HepG2 (cell line): Measurements from ENCODE around the gene SRBD1. TPM values are rescaled to one million over a fixed set of nuclear protein-coding genes. Genes with fewer than 3 reads are reported as not detected.

Source experiments
- ATAC-seq: fragments of 200-7000 bp; cut with Tn5 transposase; 3 replicates; pipeline ENCODE4 v1.9.1; 2020; ENCODE audit warnings: mild to moderate bottlenecking, moderate library complexity
- BruUV-seq: library from RNA; stranded (reverse); fragments of 400-500 nt; replicated peaks from 2 replicates; lab custom pipeline; 2021; lab: Mats Ljungman, UMichigan
- CTCF ChIA-PET: fragments of 300-600 bp; formaldehyde crosslinking; extraction: SDS; loops from one replicate; lab custom pipeline; 2021; ENCODE audit warnings: low total read pairs, inconsistent platforms, low intra/inter-chr PET ratio; lab: Yijun Ruan, JAX
- POLR2A ChIA-PET: fragments of 350-600 bp; sonication (Branson Sonifier 250); formaldehyde crosslinking; loops from one replicate; lab custom pipeline; 2020; ENCODE audit warnings: antibody characterized with exemption, inconsistent platforms; lab: Yijun Ruan, JAX
- DNase-seq: peaks from one replicate; pipeline ENCODE4 v3.0.0-alpha.2; 2015; ENCODE audit warnings: low spot score
- FAIRE-seq: peaks from 3 replicates; lab custom pipeline; 2011; peaks lifted over from hg19 to GRCh38; lab: Jason Lieb, UNC
- H2AFZ ChIP-seq: one replicate; pipeline ENCODE4 v1.6.1; 2011; ENCODE audit warnings: low read length, inconsistent platforms
- H3K27ac ChIP-seq: fragments of 300-600 bp; 3 replicates; pipeline ENCODE4 v1.8.0; 2011; ENCODE audit warnings: mixed run types, mild to moderate bottlenecking, mixed read lengths, low read length, inconsistent platforms; ENCODE audit not compliant: insufficient read depth; ENCODE audit errors: extremely low read length
- H3K27me3 ChIP-seq, 2 experiments: fragments of 200-600 bp in 1 of 2; 2 replicates in 1 of 2; 3 replicates in 1 of 2; pipeline versions ENCODE4 v1.6.0 to v1.8.0; 2011; ENCODE audit warnings: low read length in 2 of 2, mild to moderate bottlenecking in 2 of 2, moderate library complexity in 2 of 2, inconsistent platforms in 1 of 2; ENCODE audit not compliant: insufficient read depth in 2 of 2, control insufficient read depth in 1 of 2
- H3K36me3 ChIP-seq, 2 experiments: fragments of 200-600 bp in 1 of 2; replicated peaks in 1 of 2; 2 replicates in 1 of 2; 3 replicates in 1 of 2; pipeline versions ENCODE4 v1.5.1 to v1.8.0; 2011; ENCODE audit warnings: low read length in 2 of 2, inconsistent platforms in 1 of 2; ENCODE audit not compliant: insufficient read depth in 2 of 2, control insufficient read depth in 1 of 2
- H3K4me1 ChIP-seq: 2 replicates; pipeline ENCODE4 v1.5.1; 2012; ENCODE audit warnings: low read length, inconsistent platforms; ENCODE audit not compliant: insufficient read depth
- H3K4me2 ChIP-seq: 2 replicates; pipeline ENCODE4 v1.6.0; 2011; ENCODE audit warnings: low read depth, low read length, inconsistent platforms
- H3K4me3 ChIP-seq, 3 experiments: fragments of 200-600 bp in 1 of 3; sonication (generic), shearing (Covaris generic) in 1 of 3; replicated peaks in 1 of 3; 2 replicates each; pipeline ENCODE4 v1.5.1; 2011 to 2016; ENCODE audit warnings: low read length in 3 of 3, inconsistent platforms in 2 of 3, low read depth in 2 of 3, mild to moderate bottlenecking in 2 of 3, control low read depth in 1 of 3, mixed read lengths in 1 of 3; ENCODE audit not compliant: insufficient read depth in 1 of 3
- H3K79me2 ChIP-seq: one replicate; pipeline ENCODE4 v1.6.1; 2011; ENCODE audit warnings: low read length, inconsistent platforms; ENCODE audit not compliant: insufficient read depth
- H3K9ac ChIP-seq: 2 replicates; pipeline ENCODE4 v1.6.0; 2011; ENCODE audit warnings: mild to moderate bottlenecking, low read depth, low read length, inconsistent platforms; ENCODE audit not compliant: insufficient read depth
- H3K9me3 ChIP-seq: 2 replicates; pipeline ENCODE4 v1.5.1; 2012; ENCODE audit warnings: mild to moderate bottlenecking, low read length
- H4K20me1 ChIP-seq: 2 replicates; pipeline ENCODE4 v1.6.0; 2011; ENCODE audit warnings: inconsistent platforms, mild to moderate bottlenecking, low read length, moderate library complexity; ENCODE audit not compliant: insufficient read depth
- ATF6 ChIP-seq: sonication (generic); formaldehyde crosslinking; conservative IDR thresholded peaks from 2 replicates; pipeline ENCODE4 v1.4.0; 2020; ENCODE audit warnings: missing genetic modification reagents
- CEBPB ChIP-seq: IDR thresholded peaks from 2 replicates; pipeline ENCODE4 v1.6.1; 2011; ENCODE audit warnings: low read depth, low read length, improper control_type of control experiment, borderline replicate concordance
- HNF1B ChIP-seq: sonication (generic); formaldehyde crosslinking; IDR thresholded peaks from 2 replicates; pipeline ENCODE4 v1.5.1; 2020; ENCODE audit warnings: mild to moderate bottlenecking, moderate library complexity, missing genetic modification reagents
- SIX1 ChIP-seq: sonication (generic); formaldehyde crosslinking; IDR thresholded peaks from 2 replicates; pipeline ENCODE4 v1.4.0; 2020; ENCODE audit warnings: missing genetic modification reagents, borderline replicate concordance
- TOE1 ChIP-seq: sonication (generic); formaldehyde crosslinking; IDR thresholded peaks from 2 replicates; pipeline ENCODE4 v1.4.0; 2020; ENCODE audit warnings: mild to moderate bottlenecking, missing genetic modification reagents
- ZNF362 ChIP-seq: sonication (generic); formaldehyde crosslinking; IDR thresholded peaks from 2 replicates; pipeline ENCODE4 v1.4.0; 2020; ENCODE audit warnings: missing genetic modification reagents, mild to moderate bottlenecking, borderline replicate concordance
- WGBS: methylation state at CpG from one replicate; pipeline ENCODE4 v1.1.6; 2017; ENCODE audit warnings: low lambda C conversion rate; 5-methylcytosine and 5-hydroxymethylcytosine counted together
- in situ Hi-C: cut with HindIII; loops from 2 replicates; pipeline ENCODE4 v1.10.0; 2017; ENCODE audit warnings: low pct_unique_long_range_greater_than_20kb; ENCODE audit not compliant: extremely low pct_ligation_motif_present
- intact Hi-C: fragments of 100-400 bp; cut with micrococcal nuclease; formaldehyde crosslinking; loops from one replicate; pipeline ENCODE4 v1.10.0; 2022; ENCODE audit not compliant: unreplicated experiment
- polyA plus RNA-seq, 8 experiments: library from polyadenylated mRNA; depleted of rRNA in 3 of 8; stranded (reverse) in 7 of 8; unstranded in 1 of 8; fragments of >200 nt; fragmentation: Illumina TruSeq in 4 of 8; extraction: Trizol in 4 of 8; gene quantifications; 2 replicates each; pipeline versions ENCODE4 v1.2.1 to v1.2.3, GENCODE V29; 2011 to 2016; ENCODE audit warnings: low read depth in 4 of 8, missing spikeins in 1 of 8, mixed read lengths in 1 of 8; ENCODE audit not compliant: insufficient read depth in 1 of 8
- total RNA-seq, 5 experiments: library from RNA; depleted of rRNA; stranded (reverse); fragments of >200 nt; fragmentation: Illumina TruSeq; extraction: Trizol; gene quantifications; 2 replicates each; pipeline ENCODE4 v1.2.3, GENCODE V29; 2016; ENCODE audit warnings: low read depth in 1 of 5
- TF ChIP-seq, protein P1 (sequence below): sonication (generic); formaldehyde crosslinking; IDR thresholded peaks from 2 replicates; pipeline ENCODE4 v1.4.0; 2020; ENCODE audit warnings: missing genetic modification reagents

SRBD1 gene
- total and polyA plus RNA-seq, 2 of the 13 experiments (the other 11 are each of a cell fraction or from before 2014, with no cell fraction given): 3.2 to 23.9 TPM

DNA sequence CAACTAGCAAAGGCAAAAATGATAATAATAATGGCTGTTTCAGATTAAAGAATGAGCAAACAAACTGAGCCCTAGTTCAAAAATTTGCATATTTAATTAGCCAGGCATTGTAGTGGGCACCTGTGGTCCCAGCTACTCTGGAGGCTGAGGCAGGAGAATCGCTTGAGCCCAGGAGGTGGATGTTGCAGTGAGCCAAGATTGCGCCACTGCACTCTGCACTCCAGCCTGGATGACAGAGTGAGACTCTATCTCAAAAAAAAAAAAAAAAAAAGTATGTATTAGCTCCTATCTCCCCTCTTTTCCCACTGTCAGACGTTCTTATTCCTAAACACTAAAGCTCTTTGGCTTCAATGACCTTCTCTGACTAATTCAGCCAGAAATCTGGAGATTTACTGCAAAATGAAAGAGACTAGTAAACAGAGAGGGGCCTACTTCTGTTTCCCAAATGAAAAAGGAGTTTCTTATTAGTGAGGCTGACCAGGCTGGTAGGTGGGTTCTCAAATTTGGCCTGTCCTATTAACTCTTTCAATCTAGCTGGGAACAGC lies 3.9 kb upstream of the SRBD1 start:
- no TSS peak for BruUV-seq
- no peaks in the 10 kb centered on the region for H4K20me1 ChIP-seq
- ATAC-seq (no peak), FAIRE-seq (no peak), DNase-seq (no peak)
- H3K79me2 ChIP-seq: peaks cover 6% of the 10 kb centered on the region
- no peak overlapping the region for H3K4me2 ChIP-seq
- no peaks in the 10 kb centered on the region; a peak in 1 of 5 replicates for H3K27me3 ChIP-seq
- peaks cover 16% of the 10 kb centered on the region for H3K4me1 ChIP-seq
- in situ Hi-C loops: no loop called here
- TF ChIP-seq SIX1 (CRISPR knock-in tag) (no peak), HNF1B (no peak), TOE1 (CRISPR knock-in tag) (no peak), CEBPB (peak; percentile 51; the same call in 1 of the 2 replicates), ZNF362 (0 out of 2 replicates have a peak, but pooled peaks have one; percentile 38), ATF6 (CRISPR knock-in tag) (no peak)
- TF ChIP-seq, protein P1, sequence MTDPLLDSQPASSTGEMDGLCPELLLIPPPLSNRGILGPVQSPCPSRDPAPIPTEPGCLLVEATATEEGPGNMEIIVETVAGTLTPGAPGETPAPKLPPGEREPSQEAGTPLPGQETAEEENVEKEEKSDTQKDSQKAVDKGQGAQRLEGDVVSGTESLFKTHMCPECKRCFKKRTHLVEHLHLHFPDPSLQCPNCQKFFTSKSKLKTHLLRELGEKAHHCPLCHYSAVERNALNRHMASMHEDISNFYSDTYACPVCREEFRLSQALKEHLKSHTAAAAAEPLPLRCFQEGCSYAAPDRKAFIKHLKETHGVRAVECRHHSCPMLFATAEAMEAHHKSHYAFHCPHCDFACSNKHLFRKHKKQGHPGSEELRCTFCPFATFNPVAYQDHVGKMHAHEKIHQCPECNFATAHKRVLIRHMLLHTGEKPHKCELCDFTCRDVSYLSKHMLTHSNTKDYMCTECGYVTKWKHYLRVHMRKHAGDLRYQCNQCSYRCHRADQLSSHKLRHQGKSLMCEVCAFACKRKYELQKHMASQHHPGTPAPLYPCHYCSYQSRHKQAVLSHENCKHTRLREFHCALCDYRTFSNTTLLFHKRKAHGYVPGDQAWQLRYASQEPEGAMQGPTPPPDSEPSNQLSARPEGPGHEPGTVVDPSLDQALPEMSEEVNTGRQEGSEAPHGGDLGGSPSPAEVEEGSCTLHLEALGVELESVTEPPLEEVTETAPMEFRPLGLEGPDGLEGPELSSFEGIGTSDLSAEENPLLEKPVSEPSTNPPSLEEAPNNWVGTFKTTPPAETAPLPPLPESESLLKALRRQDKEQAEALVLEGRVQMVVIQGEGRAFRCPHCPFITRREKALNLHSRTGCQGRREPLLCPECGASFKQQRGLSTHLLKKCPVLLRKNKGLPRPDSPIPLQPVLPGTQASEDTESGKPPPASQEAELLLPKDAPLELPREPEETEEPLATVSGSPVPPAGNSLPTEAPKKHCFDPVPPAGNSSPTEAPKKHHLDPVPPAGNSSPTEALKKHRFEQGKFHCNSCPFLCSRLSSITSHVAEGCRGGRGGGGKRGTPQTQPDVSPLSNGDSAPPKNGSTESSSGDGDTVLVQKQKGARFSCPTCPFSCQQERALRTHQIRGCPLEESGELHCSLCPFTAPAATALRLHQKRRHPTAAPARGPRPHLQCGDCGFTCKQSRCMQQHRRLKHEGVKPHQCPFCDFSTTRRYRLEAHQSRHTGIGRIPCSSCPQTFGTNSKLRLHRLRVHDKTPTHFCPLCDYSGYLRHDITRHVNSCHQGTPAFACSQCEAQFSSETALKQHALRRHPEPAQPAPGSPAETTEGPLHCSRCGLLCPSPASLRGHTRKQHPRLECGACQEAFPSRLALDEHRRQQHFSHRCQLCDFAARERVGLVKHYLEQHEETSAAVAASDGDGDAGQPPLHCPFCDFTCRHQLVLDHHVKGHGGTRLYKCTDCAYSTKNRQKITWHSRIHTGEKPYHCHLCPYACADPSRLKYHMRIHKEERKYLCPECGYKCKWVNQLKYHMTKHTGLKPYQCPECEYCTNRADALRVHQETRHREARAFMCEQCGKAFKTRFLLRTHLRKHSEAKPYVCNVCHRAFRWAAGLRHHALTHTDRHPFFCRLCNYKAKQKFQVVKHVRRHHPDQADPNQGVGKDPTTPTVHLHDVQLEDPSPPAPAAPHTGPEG (CRISPR knock-in tag): no peak
- no peak overlapping the region for H2AFZ ChIP-seq
- H3K9ac ChIP-seq: no peak overlapping the region
- CTCF ChIA-PET: no interaction called here
- H3K4me3 ChIP-seq: no peak overlapping the region
- 21% methylated on average over 3 of the region's 3 CpGs for WGBS
- intact Hi-C loops: loop anchor here (5.0 kb wide), 1 partner anchor 1347 kb away; no protein-coding TSS in a partner anchor
- H3K27ac ChIP-seq: no peak overlapping the region
- POLR2A ChIA-PET: no interaction called here
- H3K9me3 ChIP-seq: no peaks in the 10 kb centered on the region
- no peaks in the 10 kb centered on the region for H3K36me3 ChIP-seq
